ENCODE results near the gene UBE3B.

DNA sequence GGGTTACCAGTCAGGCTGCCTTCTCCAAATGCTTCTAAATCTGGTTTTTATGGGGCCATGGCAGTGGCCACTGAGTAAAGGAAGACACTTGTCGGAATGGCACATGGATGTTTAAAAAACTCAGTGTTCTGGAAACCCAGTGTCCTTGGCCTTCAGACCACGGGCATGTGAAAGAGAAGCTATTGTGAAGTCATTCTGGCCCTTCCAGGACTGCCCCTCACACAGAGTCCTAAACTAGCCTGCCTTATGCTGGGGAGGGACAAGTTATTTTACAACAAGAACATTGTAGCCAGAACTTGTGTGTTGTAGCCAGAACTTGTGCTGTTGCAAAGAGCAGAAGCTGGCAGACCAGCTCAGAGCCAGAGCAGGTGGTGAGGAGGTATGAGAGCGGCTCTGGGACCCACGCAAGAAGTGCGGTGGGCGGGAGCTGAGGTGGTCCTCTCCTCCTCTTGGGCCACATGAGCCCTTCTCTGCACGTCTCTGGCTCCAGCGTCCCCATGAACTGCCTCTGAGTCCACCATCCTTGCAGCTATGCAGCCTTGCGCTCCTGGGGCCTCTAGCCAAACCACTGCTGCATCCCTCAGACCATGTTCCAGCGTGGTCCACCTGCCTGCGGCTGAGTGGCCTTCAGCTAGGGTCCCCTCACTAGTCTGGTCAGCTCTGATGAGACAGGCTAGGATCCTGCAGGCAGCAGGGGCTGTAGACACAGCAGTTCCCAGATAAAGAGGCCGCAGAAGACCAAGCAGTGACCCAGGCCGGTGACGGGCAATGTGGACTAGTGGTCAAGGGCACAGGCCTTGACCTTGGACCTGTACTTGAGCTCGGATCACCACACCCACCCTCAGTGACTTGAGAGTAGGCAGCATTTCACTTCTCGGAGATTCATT lies 63.3 kb downstream of the UBE3B start:
- TF ChIP-seq POLR2A (IDR thresholded peaks at IDR 0.05): no peak
- TF ChIP-seq, protein P1, sequence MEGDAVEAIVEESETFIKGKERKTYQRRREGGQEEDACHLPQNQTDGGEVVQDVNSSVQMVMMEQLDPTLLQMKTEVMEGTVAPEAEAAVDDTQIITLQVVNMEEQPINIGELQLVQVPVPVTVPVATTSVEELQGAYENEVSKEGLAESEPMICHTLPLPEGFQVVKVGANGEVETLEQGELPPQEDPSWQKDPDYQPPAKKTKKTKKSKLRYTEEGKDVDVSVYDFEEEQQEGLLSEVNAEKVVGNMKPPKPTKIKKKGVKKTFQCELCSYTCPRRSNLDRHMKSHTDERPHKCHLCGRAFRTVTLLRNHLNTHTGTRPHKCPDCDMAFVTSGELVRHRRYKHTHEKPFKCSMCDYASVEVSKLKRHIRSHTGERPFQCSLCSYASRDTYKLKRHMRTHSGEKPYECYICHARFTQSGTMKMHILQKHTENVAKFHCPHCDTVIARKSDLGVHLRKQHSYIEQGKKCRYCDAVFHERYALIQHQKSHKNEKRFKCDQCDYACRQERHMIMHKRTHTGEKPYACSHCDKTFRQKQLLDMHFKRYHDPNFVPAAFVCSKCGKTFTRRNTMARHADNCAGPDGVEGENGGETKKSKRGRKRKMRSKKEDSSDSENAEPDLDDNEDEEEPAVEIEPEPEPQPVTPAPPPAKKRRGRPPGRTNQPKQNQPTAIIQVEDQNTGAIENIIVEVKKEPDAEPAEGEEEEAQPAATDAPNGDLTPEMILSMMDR (IDR thresholded peaks at IDR 0.05): no peak
- no peak for TF ChIP-seq EP300 (IDR thresholded peaks at IDR 0.05)
